Activated naive CD8-positive, alpha-beta T cell treated with anti-CD3 and anti-CD28 coated beads for 36 hours (primary cell): ENCODE results near the gene EMID1. TPM values are rescaled to one million over a fixed set of nuclear protein-coding genes. Genes with fewer than 3 reads are reported as not detected.

ENCODE experiments used
- DNase-seq: peaks from one replicate; pipeline ENCODE4 v3.0.0; 2021
- H3K27ac Mint-ChIP-seq: one replicate; pipeline ENCODE4 v1.8.0; 2022; ENCODE audit warnings: mild to moderate bottlenecking, moderate library complexity, mixed read lengths
- H3K27me3 Mint-ChIP-seq: one replicate; pipeline ENCODE4 v1.8.0; 2022; ENCODE audit warnings: mild to moderate bottlenecking, mixed read lengths
- H3K36me3 Mint-ChIP-seq: one replicate; pipeline ENCODE4 v1.8.0; 2021; ENCODE audit warnings: mild to moderate bottlenecking, mixed read lengths
- H3K4me1 Mint-ChIP-seq: one replicate; pipeline ENCODE4 v1.8.0; 2021; ENCODE audit warnings: mixed read lengths
- H3K4me3 Mint-ChIP-seq: one replicate; pipeline ENCODE4 v1.8.0; 2022; ENCODE audit warnings: mild to moderate bottlenecking, moderate library complexity, mixed read lengths
- H3K9me3 Mint-ChIP-seq: one replicate; pipeline ENCODE4 v1.8.0; 2022; ENCODE audit warnings: mixed read lengths
- total RNA-seq, 2 experiments: library from RNA; stranded (reverse); gene quantifications; one replicate each; pipeline ENCODE4 v1.2.3, GENCODE V29; 2021

The EMID1 gene
- total RNA-seq, 2 experiments from 2014 or later: not detected

- Mint-ChIP-seq H3K9me3 (no peaks in the 10 kb centered on the region), H3K4me3 (peak within 1 kb of the TSS; percentile 95), H3K4me1 (peaks cover 45% of the 10 kb centered on the region), H3K27ac (peak within 1 kb of the TSS; percentile 100), H3K36me3 (peaks cover 49% of the 10 kb centered on the region), H3K27me3 (peaks cover 5% of the 10 kb centered on the region)
- DNase-seq: peak; percentile 95
Observed at GRCh38 chr22:29267858-29268510, 62.3 kb downstream of the EMID1 start, which contains the start of the genes EWSR1 and RHBDD3. Gene EWSR1, plus strand, starts transcription at chr22:29268268. Its CDS starts 69 bp downstream, at chr22:29268337. Gene RHBDD3, minus strand, starts transcription at chr22:29267981. Its CDS starts 2,355 bp downstream, at chr22:29265626.

GRCh38 chr22:29268511-29269229 lies 63.0 kb downstream of the EMID1 start:
- H3K27me3 Mint-ChIP-seq: peaks cover 5% of the 10 kb centered on the region
- peak; percentile 47 for DNase-seq
- H3K27ac Mint-ChIP-seq: peak overlapping the region; percentile 100
- H3K4me3 Mint-ChIP-seq: peak overlapping the region; percentile 95
- peaks cover 55% of the 10 kb centered on the region for H3K36me3 Mint-ChIP-seq
- no peaks in the 10 kb centered on the region for H3K9me3 Mint-ChIP-seq
- H3K4me1 Mint-ChIP-seq: peaks cover 52% of the 10 kb centered on the region

- peaks cover 57% of the 10 kb centered on the region for H3K4me1 Mint-ChIP-seq
- peaks cover 59% of the 10 kb centered on the region for H3K36me3 Mint-ChIP-seq
- H3K27ac Mint-ChIP-seq: peak overlapping the region; percentile 100
- DNase-seq: no peak
- H3K9me3 Mint-ChIP-seq: no peaks in the 10 kb centered on the region
- H3K4me3 Mint-ChIP-seq: peak overlapping the region; percentile 95
- H3K27me3 Mint-ChIP-seq: peaks cover 5% of the 10 kb centered on the region
Observed at GRCh38 chr22:29269230-29269604, 63.5 kb downstream of the EMID1 start.

- Mint-ChIP-seq H3K4me3 (peak overlapping the region; percentile 95), H3K27ac (peak overlapping the region; percentile 100), H3K4me1 (peaks cover 62% of the 10 kb centered on the region), H3K36me3 (peaks cover 64% of the 10 kb centered on the region), H3K9me3 (no peaks in the 10 kb centered on the region), H3K27me3 (peaks cover 5% of the 10 kb centered on the region)
- DNase-seq: no peak
Observed at GRCh38 chr22:29269731-29270474, 64.2 kb downstream of the EMID1 start.

- H3K27ac Mint-ChIP-seq: peak overlapping the region; percentile 100
Observed at GRCh38 chr22:29270475-29271271, 65.0 kb downstream of the EMID1 start.

GRCh38 chr22:29272624-29273023 lies 66.9 kb downstream of the EMID1 start:
- H3K4me1 Mint-ChIP-seq: peaks cover 70% of the 10 kb centered on the region
- H3K9me3 Mint-ChIP-seq: no peaks in the 10 kb centered on the region
- H3K36me3 Mint-ChIP-seq: peaks cover 74% of the 10 kb centered on the region
- DNase-seq: no peak
- H3K4me3 Mint-ChIP-seq: no peak overlapping the region
- no peak overlapping the region for H3K27ac Mint-ChIP-seq
- peaks cover 5% of the 10 kb centered on the region for H3K27me3 Mint-ChIP-seq

More at GRCh38 chr22:29270475-29271271, 65.0 kb downstream of the EMID1 start:
- Mint-ChIP-seq H3K36me3 (peaks cover 70% of the 10 kb centered on the region), H3K9me3 (no peaks in the 10 kb centered on the region), H3K4me3 (peak overlapping the region; percentile 95), H3K4me1 (peaks cover 68% of the 10 kb centered on the region), H3K27me3 (peaks cover 5% of the 10 kb centered on the region)
- DNase-seq: no peak

GRCh38 chr22:29275167-29275566 lies 69.5 kb downstream of the EMID1 start:
- Mint-ChIP-seq H3K4me3 (no peak overlapping the region), H3K9me3 (no peaks in the 10 kb centered on the region), H3K4me1 (peaks cover 66% of the 10 kb centered on the region), H3K36me3 (peaks cover 74% of the 10 kb centered on the region), H3K27ac (no peak overlapping the region), H3K27me3 (no peaks in the 10 kb centered on the region)
- DNase-seq: no peak

- H3K36me3 Mint-ChIP-seq: peaks cover 70% of the 10 kb centered on the region
- H3K9me3 Mint-ChIP-seq: no peaks in the 10 kb centered on the region
- H3K27ac Mint-ChIP-seq: peak overlapping the region; percentile 1
- H3K4me3 Mint-ChIP-seq: no peak overlapping the region
- no peak for DNase-seq
- H3K4me1 Mint-ChIP-seq: peaks cover 58% of the 10 kb centered on the region
- H3K27me3 Mint-ChIP-seq: no peaks in the 10 kb centered on the region
Observed at GRCh38 chr22:29275819-29276565, 70.3 kb downstream of the EMID1 start.

- no peaks in the 10 kb centered on the region for H3K27me3 Mint-ChIP-seq
- H3K27ac Mint-ChIP-seq: peak overlapping the region; percentile 30
- peaks cover 69% of the 10 kb centered on the region for H3K36me3 Mint-ChIP-seq
- no peak overlapping the region for H3K4me3 Mint-ChIP-seq
- no peak for DNase-seq
- peaks cover 38% of the 10 kb centered on the region for H3K4me1 Mint-ChIP-seq
- no peaks in the 10 kb centered on the region for H3K9me3 Mint-ChIP-seq
Observed at GRCh38 chr22:29277927-29278326, 72.2 kb downstream of the EMID1 start.

GRCh38 chr22:29284196-29284595 lies 78.5 kb downstream of the EMID1 start:
- Mint-ChIP-seq H3K9me3 (no peaks in the 10 kb centered on the region), H3K36me3 (peaks cover 53% of the 10 kb centered on the region), H3K27me3 (no peaks in the 10 kb centered on the region), H3K27ac (no peak overlapping the region), H3K4me3 (no peak overlapping the region), H3K4me1 (peaks cover 20% of the 10 kb centered on the region)
- no peak for DNase-seq

GRCh38 chr22:29288837-29289236 lies 83.1 kb downstream of the EMID1 start:
- H3K27ac Mint-ChIP-seq: peak overlapping the region; percentile 15
- DNase-seq: no peak
- no peaks in the 10 kb centered on the region for H3K27me3 Mint-ChIP-seq
- no peak overlapping the region for H3K4me3 Mint-ChIP-seq
- peaks cover 55% of the 10 kb centered on the region for H3K36me3 Mint-ChIP-seq
- peaks cover 20% of the 10 kb centered on the region for H3K4me1 Mint-ChIP-seq
- no peaks in the 10 kb centered on the region for H3K9me3 Mint-ChIP-seq

- Mint-ChIP-seq H3K9me3 (no peaks in the 10 kb centered on the region), H3K4me3 (no peak overlapping the region), H3K4me1 (peaks cover 20% of the 10 kb centered on the region), H3K36me3 (peaks cover 51% of the 10 kb centered on the region), H3K27ac (no peak overlapping the region), H3K27me3 (no peaks in the 10 kb centered on the region)
- no peak for DNase-seq
Observed at GRCh38 chr22:29290061-29290460, 84.4 kb downstream of the EMID1 start.

- Mint-ChIP-seq H3K4me1 (peaks cover 20% of the 10 kb centered on the region), H3K4me3 (no peak overlapping the region), H3K9me3 (no peaks in the 10 kb centered on the region), H3K27ac (no peak overlapping the region), H3K27me3 (no peaks in the 10 kb centered on the region), H3K36me3 (peaks cover 48% of the 10 kb centered on the region)
- DNase-seq: no peak
Observed at GRCh38 chr22:29291215-29291614, 85.5 kb downstream of the EMID1 start.

GRCh38 chr22:29292379-29292778 lies 86.7 kb downstream of the EMID1 start:
- H3K27ac Mint-ChIP-seq: no peak overlapping the region
- no peak overlapping the region for H3K4me3 Mint-ChIP-seq

More at GRCh38 chr22:29292379-29292778, 86.7 kb downstream of the EMID1 start:
- Mint-ChIP-seq H3K9me3 (no peaks in the 10 kb centered on the region), H3K36me3 (peaks cover 44% of the 10 kb centered on the region), H3K27me3 (no peaks in the 10 kb centered on the region), H3K4me1 (peaks cover 13% of the 10 kb centered on the region)
- DNase-seq: no peak
